H1 (cell line): Measurements from ENCODE around the gene ACOT7. TPM values are rescaled to one million over a fixed set of nuclear protein-coding genes. Genes with fewer than 3 reads are reported as not detected.

Experiments
- CTCF ChIA-PET: fragments of 300-600 bp; sonication (Branson Sonifier 250); formaldehyde crosslinking; loops from one replicate; lab custom pipeline; 2021; ENCODE audit not compliant: partially characterized antibody; lab: Charles Lee
- POLR2A ChIA-PET: fragments of 300-600 bp; sonication (Branson Sonifier 250); formaldehyde crosslinking; loops from one replicate; lab custom pipeline; 2021; ENCODE audit warnings: inconsistent platforms; ENCODE audit not compliant: partially characterized antibody; lab: Charles Lee
- DNase-seq, 2 experiments: peaks; one replicate each; pipeline versions ENCODE4 v3.0.0 to v3.0.0-alpha.2; 2010 to 2022; ENCODE audit warnings: low spot score in 2 of 2, low read depth in 1 of 2, mixed read lengths in 1 of 2
- FAIRE-seq: peaks from 2 replicates; lab custom pipeline; 2011; peaks lifted over from hg19 to GRCh38; lab: Jason Lieb, UNC
- H2AFZ ChIP-seq: 2 replicates; pipeline ENCODE4 v1.8.1; 2012; ENCODE audit warnings: low read length, inconsistent platforms
- H2AK5ac ChIP-seq: 2 replicates; pipeline ENCODE4 v1.6.1; 2013; ENCODE audit warnings: low read depth, low read length
- H2BK120ac ChIP-seq: replicated peaks from 2 replicates; pipeline ENCODE3; 2013; ENCODE audit warnings: low read depth, low read length, inconsistent platforms
- H2BK12ac ChIP-seq: 2 replicates; pipeline ENCODE4 v1.6.1; 2013; ENCODE audit warnings: low read depth, low read length
- H2BK15ac ChIP-seq: 2 replicates; pipeline ENCODE4 v1.6.1; 2013; ENCODE audit warnings: low read length
- H2BK20ac ChIP-seq: 2 replicates; pipeline ENCODE4 v1.6.1; 2013; ENCODE audit warnings: low read length
- H2BK5ac ChIP-seq: 2 replicates; pipeline ENCODE4 v1.6.1; 2013; ENCODE audit warnings: low read depth, low read length
- H3K14ac ChIP-seq: 2 replicates; pipeline ENCODE4 v1.6.1; 2013; ENCODE audit warnings: inconsistent platforms; ENCODE audit not compliant: insufficient read length
- H3K18ac ChIP-seq: 2 replicates; pipeline ENCODE4 v1.6.1; 2013; ENCODE audit warnings: low read length; ENCODE audit errors: extremely low read depth
- H3K23ac ChIP-seq: 2 replicates; pipeline ENCODE4 v1.6.1; 2013; ENCODE audit warnings: inconsistent platforms; ENCODE audit not compliant: insufficient read length
- H3K23me2 ChIP-seq: 2 replicates; pipeline ENCODE4 v1.6.1; 2013; ENCODE audit warnings: low read depth, low read length
- H3K27ac ChIP-seq: 2 replicates; pipeline ENCODE4 v1.6.1; 2011; ENCODE audit warnings: low read depth, low read length, inconsistent platforms
- H3K27me3 ChIP-seq, 4 experiments: replicated peaks in 1 of 4; 1 replicate in 1 of 4; 2 replicates in 3 of 4; pipeline versions ENCODE4 v1.6.1 to v1.8.1; 2011 to 2013; ENCODE audit warnings: low read length in 3 of 4, mild to moderate bottlenecking in 3 of 4, inconsistent platforms in 2 of 4, mixed read lengths in 2 of 4, moderate library complexity in 1 of 4; ENCODE audit not compliant: control insufficient read depth in 3 of 4, insufficient read depth in 3 of 4; ENCODE audit errors: extremely low read depth in 1 of 4
- H3K36me3 ChIP-seq, 4 experiments: 2 replicates each; pipeline versions ENCODE4 v1.6.1 to v1.8.1; 2011 to 2013; ENCODE audit warnings: mild to moderate bottlenecking in 4 of 4, low read length in 3 of 4, moderate library complexity in 2 of 4, control low read depth in 1 of 4, inconsistent platforms in 1 of 4; ENCODE audit not compliant: insufficient read depth in 4 of 4, control insufficient read depth in 2 of 4
- H3K4ac ChIP-seq: replicated peaks from 2 replicates; pipeline ENCODE3; 2013; ENCODE audit warnings: low read length, low read depth, mixed read lengths, inconsistent platforms; ENCODE audit not compliant: insufficient read length
- H3K4me1 ChIP-seq, 4 experiments: replicated peaks in 1 of 4; 1 replicate in 1 of 4; 2 replicates in 3 of 4; pipeline versions ENCODE4 v1.6.1 to v1.8.1; 2011 to 2013; ENCODE audit warnings: low read length in 3 of 4, inconsistent platforms in 2 of 4, mixed read lengths in 1 of 4; ENCODE audit not compliant: insufficient read depth in 4 of 4, control insufficient read depth in 3 of 4
- H3K4me2 ChIP-seq, 2 experiments: 2 replicates each; pipeline versions ENCODE4 v1.6.1 to v1.8.1; 2011 to 2013; ENCODE audit warnings: low read depth in 2 of 2, low read length in 2 of 2, control low read depth in 1 of 2, inconsistent platforms in 1 of 2, mild to moderate bottlenecking in 1 of 2; ENCODE audit not compliant: insufficient read depth in 1 of 2
- H3K4me3 ChIP-seq, 4 experiments: fragments of 200-600, 300-600 bp in 1 of 4; sonication (generic), shearing (Covaris generic), sonication (Bioruptor Twin) in 1 of 4; 2 replicates each; pipeline versions ENCODE4 v1.5.1 to v1.8.1; 2011 to 2016; ENCODE audit warnings: low read length in 4 of 4, low read depth in 3 of 4, control low read depth in 2 of 4, inconsistent platforms in 2 of 4, mild to moderate bottlenecking in 2 of 4, mixed read lengths in 1 of 4, moderate library complexity in 1 of 4; ENCODE audit not compliant: insufficient read depth in 2 of 4; ENCODE audit errors: extremely low read depth in 1 of 4
- H3K56ac ChIP-seq: replicated peaks from 2 replicates; pipeline ENCODE3; 2013; ENCODE audit warnings: low read depth, mild to moderate bottlenecking, mixed read lengths, low read length, inconsistent platforms; ENCODE audit not compliant: insufficient read length
- H3K79me1 ChIP-seq: 2 replicates; pipeline ENCODE4 v1.6.1; 2013; ENCODE audit warnings: low read depth, low read length, control low read depth
- H3K79me2 ChIP-seq, 2 experiments: 2 replicates each; pipeline versions ENCODE4 v1.6.1 to v1.8.1; 2012 to 2013; ENCODE audit warnings: low read length in 2 of 2, mild to moderate bottlenecking in 2 of 2, inconsistent platforms in 1 of 2; ENCODE audit not compliant: insufficient read depth in 2 of 2, control insufficient read depth in 1 of 2
- H3K9ac ChIP-seq, 4 experiments: replicated peaks in 1 of 4; 1 replicate in 1 of 4; 2 replicates in 3 of 4; pipeline versions ENCODE4 v1.6.1 to v1.8.1; 2011 to 2013; ENCODE audit warnings: low read depth in 3 of 4, low read length in 3 of 4, control low read depth in 2 of 4, mild to moderate bottlenecking in 2 of 4, moderate library complexity in 2 of 4, inconsistent platforms in 1 of 4; ENCODE audit errors: extremely low read depth in 1 of 4
- H3K9me3 ChIP-seq, 2 experiments: 2 replicates each; pipeline versions ENCODE4 v1.6.1 to v1.8.1; 2012 to 2013; ENCODE audit warnings: mild to moderate bottlenecking in 2 of 2, moderate library complexity in 2 of 2, control low read depth in 1 of 2, inconsistent platforms in 1 of 2, low read depth in 1 of 2, low read length in 1 of 2, mixed read lengths in 1 of 2; ENCODE audit not compliant: insufficient read depth in 2 of 2
- H4K20me1 ChIP-seq, 2 experiments: replicated peaks in 1 of 2; 2 replicates each; pipeline versions ENCODE3 to v1.8.1; 2011 to 2013; ENCODE audit warnings: inconsistent platforms in 2 of 2, low read length in 2 of 2, mild to moderate bottlenecking in 1 of 2; ENCODE audit not compliant: insufficient read depth in 2 of 2, control insufficient read depth in 1 of 2
- H4K5ac ChIP-seq: 2 replicates; pipeline ENCODE4 v1.6.1; 2013; ENCODE audit warnings: low read length, low read depth, mixed read lengths, inconsistent platforms; ENCODE audit not compliant: insufficient read length
- H4K8ac ChIP-seq: 2 replicates; pipeline ENCODE4 v1.8.0; 2013; ENCODE audit warnings: mild to moderate bottlenecking, moderate library complexity, low read length, inconsistent platforms; ENCODE audit not compliant: insufficient read depth; ENCODE audit errors: extremely low read depth
- H4K91ac ChIP-seq: replicated peaks from 2 replicates; pipeline ENCODE3; 2013; ENCODE audit warnings: low read length, mixed read lengths, inconsistent platforms; ENCODE audit not compliant: insufficient read length
- ASH2L ChIP-seq: fragments of 200-600, 300-600 bp; sonication (generic); IDR thresholded peaks from one replicate; pipeline ENCODE4 v1.7.1; 2017; ENCODE audit warnings: low read length
- BCL11A ChIP-seq, 2 experiments: IDR thresholded peaks; one replicate each; pipeline ENCODE4 v1.6.1; 2011; ENCODE audit warnings: low read depth in 2 of 2, low read length in 2 of 2, mild to moderate bottlenecking in 2 of 2
- CBX5 ChIP-seq: fragments of 300-800, 300-1000 bp; sonication (generic); IDR thresholded peaks from 2 replicates; pipeline ENCODE4 v1.7.1; 2016; ENCODE audit warnings: antibody characterized with exemption, low read length, low read depth
- CREB1 ChIP-seq: IDR thresholded peaks from 2 replicates; pipeline ENCODE4 v1.6.1; 2012; ENCODE audit warnings: inconsistent platforms
- EP300 ChIP-seq, 2 experiments: IDR thresholded peaks; 1 replicate in 1 of 2; 2 replicates in 1 of 2; pipeline ENCODE4 v1.6.1; 2011 to 2012; ENCODE audit warnings: low read depth in 2 of 2, low read length in 2 of 2, mild to moderate bottlenecking in 2 of 2, borderline replicate concordance in 1 of 2, inconsistent platforms in 1 of 2, moderate library complexity in 1 of 2
- KDM1A ChIP-seq: fragments of 200-600, 300-600 bp; sonication (generic); IDR thresholded peaks from 2 replicates; pipeline ENCODE4 v1.7.1; 2016; ENCODE audit warnings: mild to moderate bottlenecking, low read length, borderline replicate concordance
- KDM5A ChIP-seq: fragments of 200-600 bp; IDR thresholded peaks from 2 replicates; pipeline ENCODE4 v1.7.1; 2012; ENCODE audit warnings: mild to moderate bottlenecking, low read length, inconsistent platforms, mixed read lengths
- RNF2 ChIP-seq: fragments of 200-900, 300-1000 bp; sonication (generic); IDR thresholded peaks from 2 replicates; pipeline ENCODE4 v1.7.1; 2016; ENCODE audit warnings: borderline replicate concordance, low read depth, mild to moderate bottlenecking, antibody characterized with exemption, low read length; ENCODE audit not compliant: poor library complexity, severe bottlenecking; ENCODE audit errors: missing control alignments
- SP1 ChIP-seq: IDR thresholded peaks from 2 replicates; pipeline ENCODE4 v1.6.1; 2011; ENCODE audit warnings: low read depth, low read length
- SP4 ChIP-seq: IDR thresholded peaks from 2 replicates; pipeline ENCODE4 v1.6.1; 2012; ENCODE audit warnings: low read length, inconsistent platforms
- TAF7 ChIP-seq: optimal IDR thresholded peaks from 2 replicates; pipeline ENCODE3; 2011; ENCODE audit warnings: low read depth, mild to moderate bottlenecking, inconsistent platforms, low read length, moderate library complexity, borderline replicate concordance
- TCF12 ChIP-seq: IDR thresholded peaks from 2 replicates; pipeline ENCODE4 v1.6.1; 2011; ENCODE audit warnings: low read depth, mild to moderate bottlenecking, low read length
- YY1 ChIP-seq: IDR thresholded peaks from 2 replicates; pipeline ENCODE4 v1.6.1; 2011; ENCODE audit warnings: low read depth, mild to moderate bottlenecking, low read length
- WGBS, 2 experiments: shearing (Covaris generic) in 1 of 2; methylation state at CpG; one replicate each; pipeline versions ENCODE4 v1.1.6 to v1.1.7; 2013 to 2015; ENCODE audit warnings: low lambda C conversion rate in 2 of 2, mixed read lengths in 2 of 2, inconsistent platforms in 1 of 2, low coverage in 1 of 2, missing lambda C conversion rate in 1 of 2; ENCODE audit not compliant: insufficient replicate concordance in 2 of 2, insufficient coverage in 1 of 2, insufficient read length in 1 of 2; ENCODE audit errors: extremely low coverage in 1 of 2, missing lambda C conversion rate in 1 of 2; 5-methylcytosine and 5-hydroxymethylcytosine counted together
- polyA plus RNA-seq, 7 experiments: library from polyadenylated mRNA; depleted of rRNA in 3 of 7; stranded (reverse) in 5 of 7; unstranded in 2 of 7; fragments of >200 nt in 5 of 7; fragments of 200-250 nt in 2 of 7; gene quantifications; 1 replicate in 5 of 7; 2 replicates in 1 of 7; 4 replicates in 1 of 7; pipeline versions ENCODE4 v1.2.1 to v1.2.3, GENCODE V29; 2011 to 2013; ENCODE audit warnings: missing spikeins in 2 of 7, mixed read lengths in 2 of 7
- total RNA-seq: library from RNA; stranded (reverse); fragmentation: NEBNext Ultra II Directional; extraction: Animal tissue kit (Norgen Biotek cat#: 25700); gene quantifications from 2 replicates; pipeline ENCODE4 v1.2.1, GENCODE V29; 2021
- TF ChIP-seq, protein P1 (sequence below): IDR thresholded peaks from 2 replicates; pipeline ENCODE4 v1.6.1; 2012; ENCODE audit warnings: inconsistent platforms

ACOT7 gene
- total and polyA plus RNA-seq, 2 of the 8 experiments (the other 6 are each of a cell fraction or from before 2014, with no cell fraction given) = 151 to 214 TPM

DNA sequence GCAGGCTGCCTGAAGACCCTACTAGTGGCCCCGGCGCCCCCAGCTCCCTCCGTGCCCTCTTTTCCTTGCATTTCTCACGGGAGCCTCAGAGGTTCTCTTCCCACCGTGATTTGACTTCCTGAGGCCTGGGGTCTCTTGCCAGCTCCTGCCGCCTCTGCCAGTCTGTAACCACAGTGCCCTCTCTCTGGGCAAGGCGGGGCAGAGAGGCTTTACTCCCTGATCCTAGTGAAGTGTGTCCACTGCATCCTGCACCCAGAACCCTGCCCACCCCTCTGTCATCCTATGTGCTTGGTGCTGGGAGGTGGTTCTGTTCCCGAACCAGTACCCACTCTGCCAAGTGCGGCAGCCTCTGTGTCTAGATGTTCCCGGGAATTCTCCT, 33.4 kb upstream of the ACOT7 start:
- no peak overlapping the region for H4K5ac ChIP-seq
- H4K91ac ChIP-seq = no peak overlapping the region
- H4K20me1 ChIP-seq = peaks cover 0 to 7% of the 10 kb centered on the region in 2 experiments
- no peak overlapping the region for H3K56ac ChIP-seq
- FAIRE-seq = no peak
- H3K4me3 ChIP-seq = no peak overlapping the region
- H2BK5ac ChIP-seq = no peak overlapping the region
- no peak overlapping the region for H2AK5ac ChIP-seq
- no peak overlapping the region for H4K8ac ChIP-seq
- H2BK20ac ChIP-seq = no peak overlapping the region
- H3K23me2 ChIP-seq = peaks cover 6% of the 10 kb centered on the region; the same call in 1 of the 2 replicates
- no peak overlapping the region for H3K18ac ChIP-seq
- no peak overlapping the region for H2BK120ac ChIP-seq
- H3K79me2 ChIP-seq = no peaks in the 10 kb centered on the region
- no peak overlapping the region for H2BK12ac ChIP-seq
- no peak overlapping the region for H3K4ac ChIP-seq
- H2AFZ ChIP-seq = no peak overlapping the region
- DNase-seq = no peak
- H2BK15ac ChIP-seq = no peak overlapping the region
- no peak overlapping the region for H3K14ac ChIP-seq
- no peaks in the 10 kb centered on the region for H3K79me1 ChIP-seq
- ChIA-PET CTCF (interaction anchor here (1.0 to 2.9 kb wide), 7 partner anchors 9 to 188 kb away, joined by 3 to 42 read pairs (median 5); no protein-coding TSS in a partner anchor), POLR2A (interaction anchor here (1.1 to 1.2 kb wide), 2 partner anchors 8 to 11 kb away, joined by 3 read pairs; no protein-coding TSS in a partner anchor)
- no peak overlapping the region for H3K27ac ChIP-seq
- no peak overlapping the region for H3K9ac ChIP-seq
- H3K9me3 ChIP-seq = no peaks in the 10 kb centered on the region
- peaks cover 31 to 52% (median 44%) of the 10 kb centered on the region in 4 experiments for H3K27me3 ChIP-seq
- peaks cover 0 to 5% (median 0%) of the 10 kb centered on the region in 4 experiments; a peak in 1 of 8 replicates for H3K36me3 ChIP-seq
- no peak overlapping the region for H3K23ac ChIP-seq
- 89% methylated on average over 8 of the region's 10 CpGs; no CpG with 5 or more reads in 1 of the 2 experiments for WGBS, 2 experiments
- peaks cover 0 to 22% (median 9%) of the 10 kb centered on the region in 4 experiments; a peak in 5 of 7 replicates for H3K4me1 ChIP-seq
- no peak overlapping the region for H3K4me2 ChIP-seq
- TF ChIP-seq TAF7 (no peak), KDM1A (no peak), EP300 (IDR thresholded peaks at IDR 0.05; ENCODE audit: borderline replicate concordance in 1 of 2, low read depth in 2 of 2, low read length in 2 of 2) (no peak), YY1 (no peak), SP4 (no peak), CREB1 (no peak), SP1 (no peak), KDM5A (no peak), BCL11A (IDR thresholded peaks at IDR 0.05; ENCODE audit: low read depth in 2 of 2, low read length in 2 of 2) (no peak), RNF2 (no peak), TCF12 (no peak), ASH2L (no peak), CBX5 (no peak)
- TF ChIP-seq, protein P1, sequence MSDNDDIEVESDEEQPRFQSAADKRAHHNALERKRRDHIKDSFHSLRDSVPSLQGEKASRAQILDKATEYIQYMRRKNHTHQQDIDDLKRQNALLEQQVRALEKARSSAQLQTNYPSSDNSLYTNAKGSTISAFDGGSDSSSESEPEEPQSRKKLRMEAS = no peak
